LNCaP clone FGC (cell line): ENCODE measurements around the gene YARS1.
A peak's percentile ranks its signal among the peaks of the same experiment; 100 is the strongest.

ENCODE experiments used
- DNase-seq: peaks from one replicate; pipeline ENCODE4 v3.0.0-alpha.2; 2011; ENCODE audit warnings: low read depth
- H3K4me3 ChIP-seq: 2 replicates; pipeline ENCODE4 v1.5.1; 2011; ENCODE audit warnings: mild to moderate bottlenecking, low read depth, low read length, control low read depth
- TF ChIP-seq, protein P1 (sequence below): IDR thresholded peaks from 2 replicates; pipeline ENCODE4 v1.5.1; 2012; ENCODE audit warnings: mild to moderate bottlenecking; ENCODE audit not compliant: control insufficient read depth, insufficient read depth; ENCODE audit errors: extremely low read depth

Gene YARS1

GRCh38 chr1:32761253-32761877, 55.8 kb downstream of the YARS1 start:
- H3K4me3 ChIP-seq: peak overlapping the region; percentile 6; the same call in 1 of the 2 replicates
- TF ChIP-seq, protein P1, sequence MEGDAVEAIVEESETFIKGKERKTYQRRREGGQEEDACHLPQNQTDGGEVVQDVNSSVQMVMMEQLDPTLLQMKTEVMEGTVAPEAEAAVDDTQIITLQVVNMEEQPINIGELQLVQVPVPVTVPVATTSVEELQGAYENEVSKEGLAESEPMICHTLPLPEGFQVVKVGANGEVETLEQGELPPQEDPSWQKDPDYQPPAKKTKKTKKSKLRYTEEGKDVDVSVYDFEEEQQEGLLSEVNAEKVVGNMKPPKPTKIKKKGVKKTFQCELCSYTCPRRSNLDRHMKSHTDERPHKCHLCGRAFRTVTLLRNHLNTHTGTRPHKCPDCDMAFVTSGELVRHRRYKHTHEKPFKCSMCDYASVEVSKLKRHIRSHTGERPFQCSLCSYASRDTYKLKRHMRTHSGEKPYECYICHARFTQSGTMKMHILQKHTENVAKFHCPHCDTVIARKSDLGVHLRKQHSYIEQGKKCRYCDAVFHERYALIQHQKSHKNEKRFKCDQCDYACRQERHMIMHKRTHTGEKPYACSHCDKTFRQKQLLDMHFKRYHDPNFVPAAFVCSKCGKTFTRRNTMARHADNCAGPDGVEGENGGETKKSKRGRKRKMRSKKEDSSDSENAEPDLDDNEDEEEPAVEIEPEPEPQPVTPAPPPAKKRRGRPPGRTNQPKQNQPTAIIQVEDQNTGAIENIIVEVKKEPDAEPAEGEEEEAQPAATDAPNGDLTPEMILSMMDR: no peak

DNA sequence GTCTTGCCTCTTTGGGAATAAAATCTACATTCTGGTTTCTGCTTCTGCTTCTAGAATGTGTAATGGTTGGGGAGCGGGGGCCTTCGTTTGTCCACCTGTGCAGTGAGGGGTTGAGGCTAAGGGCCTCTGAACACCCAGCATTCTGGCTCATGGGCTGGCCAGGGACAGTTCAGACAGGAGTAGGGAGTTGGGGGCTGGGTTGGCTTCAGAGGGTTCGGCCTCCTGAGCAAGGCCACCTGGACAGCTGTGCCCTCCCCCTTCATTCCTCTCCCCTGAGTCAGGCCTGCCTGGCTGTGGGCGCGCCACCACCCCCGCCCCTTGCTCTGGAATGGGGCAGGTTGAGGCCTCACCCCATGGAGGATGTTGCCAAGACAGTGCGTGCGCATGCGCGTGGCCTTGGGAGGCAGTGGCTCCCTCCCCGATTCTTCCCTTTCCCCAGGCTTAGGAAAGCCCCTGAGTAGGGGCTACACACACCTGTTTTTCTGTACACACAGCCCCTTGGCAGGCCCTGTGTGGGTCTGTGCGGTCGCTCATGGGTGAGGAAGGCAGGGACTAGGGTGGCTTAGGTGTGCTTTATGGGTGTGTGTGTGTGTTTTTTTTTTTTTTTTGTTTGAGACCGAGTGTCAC, 57.0 kb downstream of the YARS1 start:
- H3K4me3 ChIP-seq: peak overlapping the region; percentile 34
- DNase-seq: no peak
- TF ChIP-seq, protein P1: no peak

More at GRCh38 chr1:32761253-32761877, 55.8 kb downstream of the YARS1 start:
- DNase-seq: no peak

DNA sequence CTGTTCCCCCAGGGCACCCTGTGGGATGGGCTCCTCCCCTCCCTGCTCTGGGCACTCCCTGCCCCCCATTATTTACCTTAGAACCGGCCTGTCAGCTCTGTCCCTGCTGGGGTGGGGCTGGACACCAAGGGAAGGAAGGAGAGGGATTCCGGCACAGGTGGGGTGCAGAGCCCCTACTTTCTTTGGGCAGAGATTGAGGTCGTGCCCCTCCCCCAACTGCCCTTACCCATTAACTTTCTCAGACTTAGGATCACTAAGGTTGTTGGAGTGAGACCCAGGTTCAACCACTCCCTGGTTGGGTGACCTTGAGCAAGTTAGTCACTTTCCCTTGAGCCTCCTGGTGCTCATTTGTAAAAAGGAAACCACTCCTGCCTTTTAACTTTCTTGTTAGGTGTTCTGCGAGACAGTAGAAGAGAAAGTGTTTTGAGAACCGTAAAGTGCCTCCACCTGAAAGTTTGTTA, 57.6 kb downstream of the YARS1 start:
- no peak for DNase-seq
- H3K4me3 ChIP-seq: peak overlapping the region; percentile 34
- TF ChIP-seq, protein P1: no peak

DNA sequence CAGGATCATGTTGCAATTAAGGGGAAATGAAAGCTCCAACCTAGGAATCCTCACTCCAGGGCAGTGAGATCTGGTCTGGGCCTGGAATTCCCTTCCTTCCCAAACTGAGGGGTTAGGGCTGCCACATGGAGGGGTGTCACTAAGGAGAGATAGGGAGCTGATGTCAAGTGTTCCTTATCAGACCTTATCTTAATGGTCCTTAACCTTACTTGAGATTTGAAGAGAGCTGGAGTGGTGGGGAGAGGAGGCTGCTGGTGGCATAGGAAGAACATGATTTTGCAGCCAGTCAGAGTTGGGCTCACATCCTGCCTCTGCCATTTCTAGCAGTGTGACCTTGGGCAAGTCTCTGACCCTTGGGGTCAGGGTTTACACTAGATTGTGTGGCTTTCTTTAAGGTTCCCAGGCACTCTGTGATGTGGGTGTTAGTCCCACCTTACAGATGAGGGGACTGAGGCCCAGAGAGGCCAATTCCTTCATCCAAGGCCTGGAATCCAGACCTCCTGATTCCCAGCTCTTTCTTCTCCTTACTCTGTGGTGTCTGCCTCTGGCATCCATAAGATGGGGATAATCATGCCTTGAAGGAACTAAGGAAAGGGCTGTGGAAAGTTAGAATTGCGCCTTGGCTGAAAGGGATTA, 58.2 kb downstream of the YARS1 start:
- H3K4me3 ChIP-seq: peak overlapping the region; percentile 34
- TF ChIP-seq, protein P1: no peak
- DNase-seq: no peak

DNA sequence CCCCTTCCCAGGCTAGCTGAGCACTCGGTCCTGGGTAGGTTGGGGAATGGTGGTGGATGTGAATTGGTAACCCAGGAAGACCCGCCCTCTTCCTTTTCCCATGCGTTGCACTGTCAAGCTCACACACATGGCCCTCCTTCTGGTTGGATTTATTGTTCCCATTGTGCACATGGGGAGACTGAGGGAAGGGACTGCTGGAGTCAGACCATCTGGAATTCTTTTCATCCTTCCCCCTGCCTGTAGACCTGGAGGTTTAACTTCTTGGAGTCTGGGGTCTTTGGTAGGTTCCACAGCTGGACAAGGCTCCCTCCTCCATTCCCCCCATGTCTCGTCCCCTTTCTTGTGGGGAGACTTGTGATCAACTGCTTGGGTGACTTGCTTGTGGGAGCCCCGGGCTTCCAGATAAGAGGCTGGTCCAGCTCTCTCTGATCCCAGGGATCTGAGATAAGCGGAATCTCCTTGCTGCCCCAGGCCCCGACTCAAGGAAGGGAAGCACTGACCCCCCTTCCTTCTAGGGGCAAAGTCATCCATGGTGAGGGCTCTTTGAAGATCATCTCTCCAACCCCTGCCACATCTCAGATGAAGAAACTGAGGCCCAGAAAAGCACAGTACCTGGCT, 58.9 kb downstream of the YARS1 start:
- H3K4me3 ChIP-seq: no peak overlapping the region
- DNase-seq: no peak
- TF ChIP-seq, protein P1: no peak

DNA sequence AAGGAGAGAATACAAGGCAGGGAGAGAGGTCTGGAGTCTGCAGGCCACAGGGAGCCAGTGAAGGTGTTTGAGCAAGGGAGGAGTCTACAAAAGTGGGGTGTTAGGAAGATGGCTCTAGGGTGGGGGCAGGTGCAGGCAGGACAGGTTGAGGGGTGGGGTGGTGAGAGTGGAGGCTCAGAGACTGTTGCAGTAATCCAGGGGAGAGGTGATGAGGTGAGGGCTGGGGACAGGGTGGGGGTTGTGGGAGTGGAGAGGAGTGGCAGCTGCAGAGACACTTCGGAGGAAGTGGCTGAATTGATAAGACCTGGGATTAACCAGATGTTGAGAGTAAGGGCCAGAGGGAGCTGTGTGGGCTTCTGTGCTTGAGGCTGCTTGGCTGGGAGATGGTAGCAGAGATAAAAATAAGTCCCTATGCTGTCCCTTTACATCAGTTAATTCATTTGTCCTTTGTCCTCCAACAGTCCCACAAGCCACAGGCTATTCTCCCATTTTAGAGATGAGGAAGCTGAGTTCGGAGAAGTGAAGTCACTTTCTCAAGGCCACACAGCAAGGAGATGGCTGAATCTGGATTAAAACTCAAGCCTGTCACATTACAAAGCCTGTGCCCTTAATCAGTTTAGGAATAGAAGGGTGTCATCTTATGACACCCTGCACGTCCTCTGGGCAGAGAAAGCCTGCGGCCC, 59.8 kb downstream of the YARS1 start:
- DNase-seq: no peak
- TF ChIP-seq, protein P1: no peak
- H3K4me3 ChIP-seq: no peak overlapping the region
